ENCODE measurements around the gene RS1. TPM values are rescaled to one million over a fixed set of nuclear protein-coding genes. Genes with fewer than 3 reads are reported as not detected.
A peak's percentile ranks its signal among the peaks of the same experiment; 100 is the strongest.

RS1 gene
- total RNA-seq, 1 experiment from 2014 or later, result not detected

- no peak for DNase-seq (ENCODE audit: low read depth)
Observed at GRCh38 chrX:18668071-18668835, 3.7 kb downstream of the RS1 start.

- DNase-seq (ENCODE audit: low read depth), result no peak
Observed at GRCh38 chrX:18666614-18667013, 5.3 kb downstream of the RS1 start.

GRCh38 chrX:18664947-18665346, 7.0 kb downstream of the RS1 start:
- DNase-seq (ENCODE audit: low read depth), result no peak

- DNase-seq (ENCODE audit: low read depth), result no peak
Observed at GRCh38 chrX:18661273-18661672, 10.6 kb downstream of the RS1 start.

- no peak for DNase-seq (ENCODE audit: low read depth)
Observed at GRCh38 chrX:18654875-18655836, 16.8 kb downstream of the RS1 start.

- no peak for DNase-seq (ENCODE audit: low read depth)
Observed at GRCh38 chrX:18652636-18653035, 19.3 kb downstream of the RS1 start.

GRCh38 chrX:18650662-18651061, 21.2 kb downstream of the RS1 start:
- no peak for DNase-seq (ENCODE audit: low read depth)

- DNase-seq (ENCODE audit: low read depth), result no peak
Observed at GRCh38 chrX:18649498-18649951, 22.4 kb downstream of the RS1 start.

GRCh38 chrX:18647621-18648020, 24.3 kb downstream of the RS1 start:
- no peak for DNase-seq (ENCODE audit: low read depth)

- DNase-seq (ENCODE audit: low read depth), result no peak
Observed at GRCh38 chrX:18643853-18644252, 28.1 kb downstream of the RS1 start.

- no peak for DNase-seq (ENCODE audit: low read depth)
Observed at GRCh38 chrX:18643243-18643642, 28.7 kb downstream of the RS1 start.

- no peak for DNase-seq (ENCODE audit: low read depth)
Observed at GRCh38 chrX:18640686-18641085, 31.2 kb downstream of the RS1 start.

- no peak for DNase-seq (ENCODE audit: low read depth)
Observed at GRCh38 chrX:18639280-18639679, 32.6 kb downstream of the RS1 start.

GRCh38 chrX:18638398-18638797, 33.5 kb downstream of the RS1 start:
- no peak for DNase-seq (ENCODE audit: low read depth)

GRCh38 chrX:18630934-18631333, 41.0 kb downstream of the RS1 start:
- DNase-seq (ENCODE audit: low read depth), result no peak

GRCh38 chrX:18624599-18624998, 47.3 kb downstream of the RS1 start:
- no peak for DNase-seq (ENCODE audit: low read depth)

GRCh38 chrX:18620349-18620748, 51.6 kb downstream of the RS1 start:
- no peak for DNase-seq (ENCODE audit: low read depth)

GRCh38 chrX:18619288-18619687, 52.6 kb downstream of the RS1 start:
- DNase-seq (ENCODE audit: low read depth), result no peak

GRCh38 chrX:18617407-18617750, 54.5 kb downstream of the RS1 start:
- peak; percentile 73 for DNase-seq (ENCODE audit: low read depth)

- no peak for DNase-seq (ENCODE audit: low read depth)
Observed at GRCh38 chrX:18616688-18617406, 55.1 kb downstream of the RS1 start.

- DNase-seq (ENCODE audit: low read depth), result no peak
Observed at GRCh38 chrX:18613930-18614639, 57.8 kb downstream of the RS1 start.

- no peak for DNase-seq (ENCODE audit: low read depth)
Observed at GRCh38 chrX:18607966-18608365, 63.9 kb downstream of the RS1 start.
